Mucosa of descending colon (tissue), 3 donors: ENCODE measurements around the gene MYEF2. TPM values are rescaled to one million over a fixed set of nuclear protein-coding genes. Genes with fewer than 3 reads are reported as not detected.

Source experiments
- ATAC-seq: fragments of 200-7000 bp; cut with Tn5 transposase; one replicate; pipeline ENCODE4 v1.9.1; 2020; ENCODE audit warnings: mild to moderate bottlenecking, moderate library complexity
- DNase-seq, 3 donors: peaks; one replicate each; pipeline ENCODE4 v3.0.0-alpha.2; 2020
- H3K36me3 ChIP-seq: fragments of 200-600 bp; one replicate; pipeline ENCODE4 v1.8.0; 2021; ENCODE audit warnings: low read depth, mild to moderate bottlenecking
- H3K4me1 ChIP-seq: fragments of 200-600 bp; one replicate; pipeline ENCODE4 v1.8.0; 2021; ENCODE audit warnings: low read depth, mild to moderate bottlenecking
- H3K4me3 ChIP-seq: fragments of 200-600 bp; one replicate; pipeline ENCODE4 v1.8.0; 2021; ENCODE audit warnings: mild to moderate bottlenecking
- H3K9me3 ChIP-seq: fragments of 200-600 bp; one replicate; pipeline ENCODE4 v1.8.0; 2021; ENCODE audit warnings: mild to moderate bottlenecking
- intact Hi-C, 2 donors: fragments of 100-400 bp; cut with DNase I in 1 of 2; cut with micrococcal nuclease in 1 of 2; formaldehyde crosslinking; loops; one replicate each; pipeline versions ENCODE4 v1.11.0 to v1.11.1; 2022; cut with DNase I, micrococcal nuclease
- total RNA-seq, 3 donors: library from RNA; stranded (reverse); fragmentation: NEBNext Ultra II Directional in 2 of 3; extraction: Animal tissue kit (Norgen Biotek cat#: 25700) in 2 of 3; gene quantifications; one replicate each; pipeline versions ENCODE4 v1.2.1 to v1.2.4, GENCODE V29; 2021 to 2023
- TF ChIP-seq, protein P1 (sequence below): fragments of 200-600 bp; IDR thresholded peaks from one replicate; pipeline ENCODE4 v1.8.0; 2022; ENCODE audit warnings: antibody characterized with exemption, mild to moderate bottlenecking
- donor health status: DM: no; HTN: no; CAD: no; lungs with moderate emphysema.
- donor health status: DM: no; HTN: no; CAD: no.
- donor health status: DM: no; HTN: yes; CAD: no.

Gene MYEF2
- total RNA-seq, 3 donors from 2014 or later, result 9.5 to 29.6 (median 14.0) TPM

GRCh38 chr15:48175126-48175525, 3.0 kb downstream of the MYEF2 start:
- Histone ChIP-seq H3K4me3 (no peak overlapping the region), H3K9me3 (no peaks in the 10 kb centered on the region), H3K36me3 (no peaks in the 10 kb centered on the region), H3K4me1 (no peaks in the 10 kb centered on the region)
- intact Hi-C loops, result no loop called here
- DNase-seq, result no peak
- TF ChIP-seq, protein P1, sequence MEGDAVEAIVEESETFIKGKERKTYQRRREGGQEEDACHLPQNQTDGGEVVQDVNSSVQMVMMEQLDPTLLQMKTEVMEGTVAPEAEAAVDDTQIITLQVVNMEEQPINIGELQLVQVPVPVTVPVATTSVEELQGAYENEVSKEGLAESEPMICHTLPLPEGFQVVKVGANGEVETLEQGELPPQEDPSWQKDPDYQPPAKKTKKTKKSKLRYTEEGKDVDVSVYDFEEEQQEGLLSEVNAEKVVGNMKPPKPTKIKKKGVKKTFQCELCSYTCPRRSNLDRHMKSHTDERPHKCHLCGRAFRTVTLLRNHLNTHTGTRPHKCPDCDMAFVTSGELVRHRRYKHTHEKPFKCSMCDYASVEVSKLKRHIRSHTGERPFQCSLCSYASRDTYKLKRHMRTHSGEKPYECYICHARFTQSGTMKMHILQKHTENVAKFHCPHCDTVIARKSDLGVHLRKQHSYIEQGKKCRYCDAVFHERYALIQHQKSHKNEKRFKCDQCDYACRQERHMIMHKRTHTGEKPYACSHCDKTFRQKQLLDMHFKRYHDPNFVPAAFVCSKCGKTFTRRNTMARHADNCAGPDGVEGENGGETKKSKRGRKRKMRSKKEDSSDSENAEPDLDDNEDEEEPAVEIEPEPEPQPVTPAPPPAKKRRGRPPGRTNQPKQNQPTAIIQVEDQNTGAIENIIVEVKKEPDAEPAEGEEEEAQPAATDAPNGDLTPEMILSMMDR, result no peak
- ATAC-seq, result no peak

DNA sequence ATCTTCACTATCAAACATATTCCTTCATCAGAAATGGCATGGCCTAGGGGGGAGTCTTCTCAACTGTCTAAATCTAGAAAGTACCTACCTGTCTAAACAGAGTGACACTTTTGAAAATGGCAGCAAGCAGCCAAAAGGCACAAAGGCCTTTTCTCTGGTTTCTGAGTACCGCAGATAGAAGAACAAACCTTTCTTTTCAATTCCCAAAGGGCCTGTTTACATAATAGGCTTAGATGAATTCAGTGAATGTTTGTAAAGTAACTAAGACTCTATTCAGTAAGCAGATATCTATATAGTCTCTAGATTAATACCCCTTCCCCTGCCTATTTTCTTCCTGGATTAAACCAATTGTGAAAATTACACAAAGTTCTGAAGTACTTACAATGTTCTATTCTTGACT, 7.1 kb downstream of the MYEF2 start:
- ATAC-seq, result no peak
- TF ChIP-seq, protein P1, result no peak
- Histone ChIP-seq H3K36me3 (no peaks in the 10 kb centered on the region), H3K4me3 (no peak overlapping the region), H3K9me3 (no peaks in the 10 kb centered on the region), H3K4me1 (no peaks in the 10 kb centered on the region)
- no peak for DNase-seq
- intact Hi-C loops, result no loop called here

- intact Hi-C loops, result no loop called here
- ATAC-seq (no peak), DNase-seq (no peak)
Observed at GRCh38 chr15:48168616-48169015, 9.5 kb downstream of the MYEF2 start.

DNA sequence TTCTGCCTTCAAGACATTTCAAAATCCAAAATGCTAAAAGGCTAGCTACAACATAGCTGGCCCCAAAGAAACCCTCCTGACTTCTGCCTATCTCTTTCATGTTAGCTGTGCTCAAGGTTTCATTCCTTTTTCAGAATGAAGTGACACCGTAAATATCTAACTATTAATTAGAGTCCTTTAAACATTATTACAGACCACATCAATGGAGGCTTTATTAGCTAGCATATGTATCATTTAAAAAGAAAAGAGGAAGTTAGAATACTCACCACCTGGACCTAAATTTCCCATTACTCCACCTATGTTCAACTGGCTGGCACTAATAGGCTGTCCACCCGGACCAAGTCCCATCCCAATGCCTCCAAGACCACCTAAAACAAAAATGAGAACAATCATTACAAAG, 24.6 kb downstream of the MYEF2 start:
- intact Hi-C loops, result no loop called here
- ATAC-seq (no peak), DNase-seq (no peak)
- TF ChIP-seq, protein P1, result no peak
- H3K9me3 ChIP-seq, result no peaks in the 10 kb centered on the region
- no peak overlapping the region for H3K4me3 ChIP-seq
- no peaks in the 10 kb centered on the region for H3K4me1 ChIP-seq
- H3K36me3 ChIP-seq, result no peaks in the 10 kb centered on the region

More at GRCh38 chr15:48168616-48169015, 9.5 kb downstream of the MYEF2 start:
- Histone ChIP-seq H3K36me3 (no peaks in the 10 kb centered on the region), H3K9me3 (no peaks in the 10 kb centered on the region), H3K4me1 (no peaks in the 10 kb centered on the region), H3K4me3 (no peak overlapping the region)
- TF ChIP-seq, protein P1, result no peak

DNA sequence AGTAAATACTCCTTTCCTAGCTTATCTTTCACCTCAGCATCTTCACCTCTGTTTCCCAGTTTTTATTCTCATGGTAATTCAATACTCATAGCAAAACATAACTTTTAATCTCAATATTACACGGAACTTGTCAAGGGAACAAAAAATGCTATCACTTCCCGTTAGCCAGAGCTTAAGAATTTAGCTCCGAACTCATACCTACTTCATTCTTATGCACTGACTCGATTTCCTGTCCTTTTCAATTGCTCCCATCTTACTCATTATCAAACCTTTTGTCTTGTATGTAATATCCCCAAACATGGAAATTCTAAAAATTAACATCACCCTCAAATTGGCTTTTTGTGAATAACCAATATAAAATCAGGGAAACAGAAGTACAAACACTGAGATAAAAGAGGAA, 28.2 kb downstream of the MYEF2 start:
- H3K9me3 ChIP-seq, result no peaks in the 10 kb centered on the region
- intact Hi-C loops, result no loop called here
- H3K4me3 ChIP-seq, result no peak overlapping the region
- H3K36me3 ChIP-seq, result no peaks in the 10 kb centered on the region
- ATAC-seq (no peak), DNase-seq (no peak)
- H3K4me1 ChIP-seq, result no peaks in the 10 kb centered on the region
- TF ChIP-seq, protein P1, result no peak

GRCh38 chr15:48147358-48147757, 30.7 kb downstream of the MYEF2 start:
- no peaks in the 10 kb centered on the region for H3K36me3 ChIP-seq
- TF ChIP-seq, protein P1, result no peak
- no peaks in the 10 kb centered on the region for H3K9me3 ChIP-seq
- DNase-seq (no peak), ATAC-seq (no peak)
- no peak overlapping the region for H3K4me3 ChIP-seq
- no peaks in the 10 kb centered on the region for H3K4me1 ChIP-seq
- intact Hi-C loops, result no loop called here
